Retinal pigment epithelial cell (primary cell): ENCODE data around the gene MAN1B1.

Experiments used
- DNase-seq: peaks from one replicate; pipeline ENCODE4 v3.0.0-alpha.2; 2010; ENCODE audit warnings: low read depth
- H3K4me3 ChIP-seq: 2 replicates; pipeline ENCODE4 v1.5.1; 2011; ENCODE audit warnings: mild to moderate bottlenecking, low read length, control low read depth, moderate library complexity
- TF ChIP-seq, protein P1 (sequence below): conservative IDR thresholded peaks from 2 replicates; pipeline ENCODE4 v1.5.1; 2011; ENCODE audit warnings: low read depth, low read length, control low read depth, inconsistent platforms

The MAN1B1 gene

DNA sequence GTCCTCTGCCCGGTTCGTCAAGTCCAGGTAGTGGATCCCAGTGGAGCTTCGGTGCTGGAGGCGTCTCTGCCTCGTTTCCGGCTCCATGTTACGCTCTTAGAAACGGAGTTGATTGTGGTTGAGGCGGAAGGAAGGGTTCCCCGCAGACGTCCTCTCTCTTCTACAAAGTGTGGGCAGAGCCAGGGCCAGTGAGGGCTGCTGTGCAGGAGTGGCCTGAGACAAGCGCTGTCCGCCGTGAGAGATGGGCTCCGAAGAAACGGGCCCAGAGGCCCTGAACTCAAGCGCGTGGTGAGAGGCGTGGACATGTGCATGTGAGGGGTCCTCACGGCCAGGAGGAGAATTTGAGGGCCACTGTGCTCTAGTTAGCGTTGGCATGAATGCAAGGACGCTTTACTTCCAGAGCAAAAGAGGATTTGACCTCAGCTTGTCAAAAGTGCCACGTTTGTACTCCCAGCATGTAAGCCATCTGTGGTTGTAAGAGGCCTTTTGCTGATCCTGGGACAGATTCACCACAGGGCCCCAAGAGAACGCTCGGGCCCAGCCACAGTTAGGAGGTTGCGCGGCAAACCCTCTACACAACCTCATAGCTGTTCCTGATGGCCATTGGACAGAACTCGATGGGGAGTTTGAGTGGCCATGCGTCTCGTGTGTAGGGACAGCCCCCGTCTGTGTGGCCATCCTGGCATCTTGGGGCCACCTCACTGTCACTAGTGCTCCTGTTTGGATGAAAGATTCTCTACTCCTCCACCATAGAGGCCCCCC, 10.2 kb downstream of the MAN1B1 start:
- no peak overlapping the region for H3K4me3 ChIP-seq
- TF ChIP-seq, protein P1, sequence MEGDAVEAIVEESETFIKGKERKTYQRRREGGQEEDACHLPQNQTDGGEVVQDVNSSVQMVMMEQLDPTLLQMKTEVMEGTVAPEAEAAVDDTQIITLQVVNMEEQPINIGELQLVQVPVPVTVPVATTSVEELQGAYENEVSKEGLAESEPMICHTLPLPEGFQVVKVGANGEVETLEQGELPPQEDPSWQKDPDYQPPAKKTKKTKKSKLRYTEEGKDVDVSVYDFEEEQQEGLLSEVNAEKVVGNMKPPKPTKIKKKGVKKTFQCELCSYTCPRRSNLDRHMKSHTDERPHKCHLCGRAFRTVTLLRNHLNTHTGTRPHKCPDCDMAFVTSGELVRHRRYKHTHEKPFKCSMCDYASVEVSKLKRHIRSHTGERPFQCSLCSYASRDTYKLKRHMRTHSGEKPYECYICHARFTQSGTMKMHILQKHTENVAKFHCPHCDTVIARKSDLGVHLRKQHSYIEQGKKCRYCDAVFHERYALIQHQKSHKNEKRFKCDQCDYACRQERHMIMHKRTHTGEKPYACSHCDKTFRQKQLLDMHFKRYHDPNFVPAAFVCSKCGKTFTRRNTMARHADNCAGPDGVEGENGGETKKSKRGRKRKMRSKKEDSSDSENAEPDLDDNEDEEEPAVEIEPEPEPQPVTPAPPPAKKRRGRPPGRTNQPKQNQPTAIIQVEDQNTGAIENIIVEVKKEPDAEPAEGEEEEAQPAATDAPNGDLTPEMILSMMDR: no peak
- no peak for DNase-seq

DNA sequence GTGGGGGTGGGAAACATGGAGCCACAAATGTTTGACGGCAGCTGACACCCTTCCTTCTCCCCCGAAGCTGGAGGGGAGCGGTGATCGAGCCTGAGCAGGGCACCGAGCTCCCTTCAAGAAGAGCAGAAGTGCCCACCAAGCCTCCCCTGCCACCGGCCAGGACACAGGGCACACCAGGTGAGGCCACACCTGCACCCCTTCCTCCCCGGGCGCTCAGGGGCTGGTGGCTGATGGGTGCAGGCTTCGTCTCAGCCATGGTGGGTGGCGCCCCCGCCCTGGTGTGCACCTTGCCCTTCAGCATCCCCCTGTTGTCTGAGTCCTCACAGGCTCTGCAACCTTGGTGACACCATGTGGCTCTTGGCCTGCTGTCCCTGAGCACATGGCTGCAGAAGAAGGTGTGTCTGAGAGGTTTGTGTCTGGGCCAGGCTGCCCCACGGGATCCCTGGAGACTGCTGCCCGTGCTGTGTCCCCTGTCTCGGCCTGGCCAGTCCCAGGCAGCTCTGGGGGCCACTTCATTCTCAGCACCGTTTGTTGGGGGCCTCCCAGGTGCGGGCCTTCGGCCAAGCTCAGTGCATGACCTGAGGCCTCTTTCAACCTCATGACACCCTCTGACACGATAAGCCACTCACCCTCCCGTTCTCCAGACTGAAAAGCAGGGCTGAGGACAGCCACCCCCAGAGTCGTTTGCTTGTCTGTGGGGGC, 11.1 kb downstream of the MAN1B1 start:
- TF ChIP-seq, protein P1: no peak
- DNase-seq: no peak
- no peak overlapping the region for H3K4me3 ChIP-seq

DNA sequence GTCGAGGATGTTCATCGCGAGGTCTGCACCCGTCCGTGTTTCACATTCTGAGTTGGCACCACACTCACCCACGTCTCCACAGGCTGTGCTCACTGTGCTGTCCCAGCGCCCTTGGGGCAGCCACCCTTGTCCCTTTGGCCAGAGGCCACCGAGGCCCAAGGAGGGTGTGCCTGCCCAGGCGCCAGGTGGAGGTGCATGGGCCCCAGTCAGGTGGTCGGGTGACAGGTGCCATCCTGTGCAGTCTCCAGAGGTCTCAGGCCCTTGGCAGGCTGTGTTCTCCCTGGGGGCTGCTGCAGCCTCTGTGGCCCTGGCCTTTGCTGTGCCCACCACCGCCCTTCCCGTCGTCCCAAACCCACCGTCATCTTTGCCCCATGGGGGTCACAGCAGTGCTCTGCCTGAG, 12.4 kb downstream of the MAN1B1 start:
- no peak overlapping the region for H3K4me3 ChIP-seq
- DNase-seq: no peak
- TF ChIP-seq, protein P1: no peak

DNA sequence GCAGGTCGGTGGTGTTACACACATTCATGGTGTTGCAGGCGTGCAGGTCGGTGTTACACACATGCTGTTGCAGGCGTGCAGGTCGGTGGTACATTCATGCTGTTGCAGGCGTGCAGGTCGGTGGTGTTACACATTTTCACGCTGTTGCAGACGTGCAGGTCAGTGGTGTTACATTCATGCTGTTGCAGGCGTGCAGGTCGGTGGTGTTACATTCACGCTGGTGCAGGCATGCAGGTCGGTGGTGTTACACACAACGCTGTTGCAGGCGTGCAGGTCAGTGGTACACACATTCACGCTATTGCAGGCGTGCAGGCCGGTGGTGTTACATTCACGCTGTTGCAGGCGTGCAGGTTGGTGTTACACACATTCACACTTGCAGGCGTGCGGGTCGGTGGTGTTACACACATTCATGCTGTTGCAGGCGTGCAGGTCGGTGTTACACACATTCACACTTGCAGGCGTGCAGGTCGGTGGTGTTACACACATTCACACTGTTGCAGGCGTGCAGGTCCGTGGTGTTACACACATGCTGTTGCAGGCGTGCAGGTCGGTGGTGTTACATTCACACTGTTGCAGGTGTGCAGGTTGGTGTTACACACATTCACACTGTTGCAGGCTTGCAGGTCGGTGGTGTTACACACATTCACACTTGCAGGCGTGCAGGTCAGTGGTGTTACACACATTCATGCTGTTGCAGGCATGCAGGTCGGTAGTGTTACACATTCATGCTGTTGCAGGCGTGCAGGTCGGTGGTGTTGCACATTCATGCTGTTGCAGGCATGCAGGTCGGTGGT, 16.6 kb downstream of the MAN1B1 start:
- TF ChIP-seq, protein P1: no peak
- no peak overlapping the region for H3K4me3 ChIP-seq

DNA sequence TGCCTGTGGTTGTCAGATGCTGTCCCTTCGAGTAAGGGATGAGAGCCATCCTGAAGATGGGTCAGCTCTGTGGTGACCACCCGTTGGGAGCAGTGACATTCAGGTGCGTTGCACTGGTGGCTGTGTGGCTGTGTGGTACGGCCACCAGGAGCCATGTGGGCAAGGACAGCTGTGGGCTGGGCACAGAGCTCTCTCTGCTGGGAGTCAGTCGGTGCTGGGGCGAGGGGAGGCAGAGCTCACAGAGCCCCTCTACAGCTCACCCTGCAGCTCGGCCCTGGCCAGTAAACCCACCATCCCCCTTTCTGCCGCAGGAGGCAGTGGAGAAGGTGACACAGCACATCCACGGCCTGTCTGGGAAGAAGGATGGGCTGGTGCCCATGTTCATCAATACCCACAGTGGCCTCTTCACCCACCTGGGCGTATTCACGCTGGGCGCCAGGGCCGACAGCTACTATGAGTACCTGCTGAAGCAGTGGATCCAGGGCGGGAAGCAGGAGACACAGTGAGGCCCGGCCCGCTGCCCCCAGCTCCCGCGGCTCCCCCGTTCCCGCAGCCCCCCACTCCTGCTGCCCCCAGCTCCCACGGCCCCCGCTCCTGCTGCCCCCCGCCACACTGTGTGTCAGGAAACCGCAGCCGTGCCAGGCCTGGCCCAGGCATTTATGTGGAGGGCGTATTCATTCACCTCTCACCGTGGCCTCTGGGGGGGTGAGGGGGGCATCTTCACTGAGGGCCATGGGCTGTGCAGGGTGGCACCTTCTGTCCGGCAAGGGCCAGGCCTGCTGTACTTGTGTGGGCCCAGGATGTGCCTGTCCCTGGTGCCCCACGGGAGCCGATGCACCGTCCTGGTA, 19.3 kb downstream of the MAN1B1 start:
- H3K4me3 ChIP-seq: no peak overlapping the region
- DNase-seq: no peak
- TF ChIP-seq, protein P1: no peak

More for the DNA sequence above, 16.6 kb downstream of the MAN1B1 start:
- DNase-seq: no peak

DNA sequence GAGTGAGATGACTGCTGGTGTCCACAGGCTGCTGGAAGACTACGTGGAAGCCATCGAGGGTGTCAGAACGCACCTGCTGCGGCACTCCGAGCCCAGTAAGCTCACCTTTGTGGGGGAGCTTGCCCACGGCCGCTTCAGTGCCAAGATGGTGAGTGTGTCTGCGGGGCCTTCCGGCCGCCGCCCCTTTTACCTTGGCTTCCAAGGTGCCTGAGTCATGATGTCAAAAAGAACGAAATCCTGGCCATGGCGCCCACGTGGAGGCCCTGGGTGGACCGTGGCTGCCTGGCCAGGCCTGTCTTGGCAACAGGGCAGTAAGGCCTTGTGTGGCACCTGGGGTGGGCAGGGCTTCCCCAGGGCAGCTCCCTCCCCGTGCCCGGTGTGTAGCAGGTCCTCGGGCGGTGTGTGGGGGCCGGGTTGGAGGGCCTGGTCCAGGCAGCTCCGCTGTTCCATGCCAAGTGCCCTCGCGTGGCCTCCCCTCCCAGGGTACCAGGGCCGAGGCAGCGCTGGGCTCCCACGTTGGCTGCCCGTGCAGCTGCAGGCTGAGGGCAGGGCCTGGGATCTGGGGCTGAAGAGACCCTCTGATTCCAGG, 20.0 kb downstream of the MAN1B1 start:
- DNase-seq: no peak
- no peak overlapping the region for H3K4me3 ChIP-seq
- TF ChIP-seq, protein P1: no peak
